Stimulated activated CD8-positive, alpha-beta memory T cell treated with anti-CD3 and anti-CD28 coated beads, Interleukin-4, amount 100 ng/mL, for 24 hours (primary cell): Measurements from ENCODE around the gene RRM1.
"Not testable (repeated sequence)": the region's sequence is repeated elsewhere in the genome, so short reads cannot be mapped to it uniquely, and the experiment has no call there.

Source experiments
- DNase-seq: peaks from one replicate; pipeline ENCODE4 v3.0.0-alpha.2; 2020; ENCODE audit warnings: low read depth

Gene RRM1

GRCh38 chr11:4094348-4095291, at the start of gene RRM1:
RRM1 (plus strand) TSS chr11:4094799; CDS start chr11:4095013, 214 bp downstream.
- DNase-seq, result peak; percentile 90

GRCh38 chr11:4044976-4045646, 49.5 kb upstream of the RRM1 start:
- no peak for DNase-seq

- no peak for DNase-seq
These were observed 46.3 kb upstream of the RRM1 start for GRCh38 chr11:4048340-4048739.

- no peak for DNase-seq
These were observed 45.6 kb upstream of the RRM1 start for GRCh38 chr11:4049006-4049405.

- DNase-seq, result no peak
These were observed 44.5 kb upstream of the RRM1 start for GRCh38 chr11:4050138-4050537.

- not testable (repeated sequence) for DNase-seq
These were observed 41.4 kb upstream of the RRM1 start for GRCh38 chr11:4053200-4053599.

- DNase-seq, result no peak
These were observed 40.0 kb upstream of the RRM1 start for GRCh38 chr11:4054643-4055042.

- no peak for DNase-seq
These were observed 35.2 kb upstream of the RRM1 start for GRCh38 chr11:4059424-4059823.

GRCh38 chr11:4060182-4060923, 34.2 kb upstream of the RRM1 start:
- no peak for DNase-seq

GRCh38 chr11:4061700-4062099, 32.9 kb upstream of the RRM1 start:
- DNase-seq, result no peak

GRCh38 chr11:4063348-4063747, 31.3 kb upstream of the RRM1 start:
- DNase-seq, result no peak

- DNase-seq, result no peak
These were observed 30.2 kb upstream of the RRM1 start for GRCh38 chr11:4064278-4064955.

GRCh38 chr11:4065086-4065485, 29.5 kb upstream of the RRM1 start:
- no peak for DNase-seq

- DNase-seq, result no peak
These were observed 28.8 kb upstream of the RRM1 start for GRCh38 chr11:4065601-4066377.

GRCh38 chr11:4066910-4067309, 27.7 kb upstream of the RRM1 start:
- no peak for DNase-seq

- no peak for DNase-seq
These were observed 25.6 kb upstream of the RRM1 start for GRCh38 chr11:4068962-4069361.

GRCh38 chr11:4071325-4071724, 23.3 kb upstream of the RRM1 start:
- no peak for DNase-seq

- DNase-seq, result no peak
These were observed 22.7 kb upstream of the RRM1 start for GRCh38 chr11:4071914-4072313.

GRCh38 chr11:4072668-4073285, 21.8 kb upstream of the RRM1 start:
- no peak for DNase-seq

- no peak for DNase-seq
These were observed 20.3 kb upstream of the RRM1 start for GRCh38 chr11:4074266-4074665.

GRCh38 chr11:4076774-4077173, 17.8 kb upstream of the RRM1 start:
- no peak for DNase-seq
